ENCODE results near the gene TXNDC17.
"Not testable (repeated sequence)": the region's sequence is repeated elsewhere in the genome, so short reads cannot be mapped to it uniquely, and the experiment has no call there.

Gene TXNDC17

DNA sequence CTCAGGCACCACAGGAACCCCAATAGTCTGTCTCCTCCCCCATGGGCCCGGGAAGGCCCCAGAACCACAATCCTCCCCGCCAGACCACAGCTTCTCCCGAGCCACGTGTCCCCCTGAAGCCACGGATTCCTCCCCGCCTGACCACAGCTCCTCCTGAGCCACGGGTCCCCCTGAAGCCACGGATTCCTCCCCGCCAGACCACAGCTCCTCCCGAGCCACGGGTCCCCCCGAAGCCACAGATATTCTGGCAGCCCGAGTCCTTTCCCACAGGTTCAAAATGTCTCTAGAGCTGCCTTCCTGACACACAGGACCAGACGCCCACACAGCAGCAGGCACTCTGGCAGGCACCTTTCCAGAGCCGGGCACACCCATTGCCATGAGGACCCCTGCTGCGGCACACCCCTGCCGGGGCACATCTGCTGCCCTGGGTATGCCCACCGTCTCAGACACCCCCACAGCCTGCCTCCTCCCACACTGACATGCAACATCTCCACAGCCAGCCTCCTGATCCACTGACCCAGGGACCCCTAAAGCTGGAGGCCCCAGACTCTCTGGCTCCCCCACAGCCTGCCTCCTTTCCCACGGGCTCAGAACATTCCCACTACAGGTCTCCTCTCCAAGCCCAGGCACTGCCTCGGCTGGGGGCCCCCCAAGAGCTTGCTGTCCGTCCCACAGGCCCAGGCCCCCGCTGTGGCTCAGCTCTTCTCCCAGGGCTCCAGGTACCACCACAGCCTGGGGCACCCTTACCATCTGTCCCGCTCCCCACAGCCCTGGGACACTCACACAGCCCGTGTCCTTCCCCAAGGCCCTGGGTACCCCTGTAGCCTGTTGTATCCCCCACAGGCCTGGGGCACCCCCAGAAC, 2.6 kb upstream of the TXNDC17 start:
- DNase-seq: no peak

DNA sequence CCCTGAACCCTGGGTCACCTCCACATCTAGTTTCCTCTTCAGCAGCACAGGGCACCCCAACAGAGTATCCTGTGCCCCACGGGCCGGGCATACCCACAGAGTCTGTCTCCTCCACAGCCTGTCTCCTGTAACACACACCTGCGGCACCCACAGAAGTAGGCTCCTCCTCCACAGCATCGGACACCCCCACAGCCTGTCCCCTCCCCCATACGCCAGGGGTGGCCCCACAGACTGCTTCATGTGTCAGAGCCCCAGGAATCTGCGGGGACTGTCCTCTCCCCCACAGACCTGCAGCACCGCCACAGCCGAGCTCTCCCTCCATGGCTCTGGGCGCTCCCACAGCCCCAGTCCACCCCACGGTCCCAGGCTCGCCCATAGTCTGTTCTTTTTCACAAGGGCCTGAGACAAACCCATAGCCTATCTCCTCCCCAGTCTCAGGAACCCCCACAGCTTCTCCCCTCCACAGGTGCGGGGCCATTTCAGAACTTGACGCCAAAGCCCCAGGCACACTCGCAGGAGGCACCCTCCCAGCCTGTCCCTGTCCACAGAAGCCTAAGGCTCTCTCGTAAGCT, 1.8 kb upstream of the TXNDC17 start:
- no peak for DNase-seq

DNA sequence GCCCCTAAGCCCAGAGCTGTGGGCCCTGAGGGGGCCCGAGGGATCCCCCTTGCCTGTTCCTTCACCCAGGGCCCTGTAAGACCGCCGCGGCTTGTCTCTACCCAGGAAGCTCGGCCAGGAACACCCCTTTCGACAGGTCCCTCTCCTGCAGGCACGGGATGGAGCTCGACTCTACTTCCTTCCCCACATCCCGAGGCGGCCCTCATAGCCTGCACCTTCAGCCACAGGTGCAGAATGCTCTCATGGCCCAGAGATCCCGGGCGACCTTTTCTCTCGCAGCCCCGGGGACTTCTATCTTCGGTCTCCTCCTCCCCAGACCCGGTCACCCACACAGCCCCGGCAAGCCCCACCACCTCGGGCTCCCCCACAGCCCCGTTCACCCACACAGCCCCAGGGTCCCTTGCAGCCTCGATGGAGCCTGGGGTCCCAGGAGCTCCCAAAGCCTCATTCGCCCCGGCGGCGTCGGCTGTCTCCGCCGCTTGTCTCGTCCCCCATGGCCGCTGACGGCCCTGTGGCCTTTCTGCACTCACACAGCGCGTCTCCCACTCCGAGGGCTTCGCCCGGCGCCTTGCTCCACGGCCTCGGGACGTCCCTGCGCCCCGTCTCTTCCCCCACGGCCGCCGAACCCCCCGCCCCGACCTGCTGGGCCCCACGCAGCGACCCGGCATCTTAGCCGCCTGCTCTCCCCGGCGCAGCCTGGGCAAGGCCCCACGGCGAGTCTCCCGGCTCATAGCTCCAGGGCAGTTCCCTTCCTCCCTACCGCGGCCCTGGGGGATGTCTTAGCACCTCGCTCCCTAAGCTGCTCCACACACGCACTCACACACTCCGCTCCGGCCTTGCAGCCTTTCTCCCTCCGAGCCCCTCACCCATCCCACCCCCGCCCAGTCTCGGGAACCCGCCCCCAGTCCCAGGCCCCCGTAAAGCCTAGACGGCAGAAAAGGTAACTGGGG, 999 bp upstream of the TXNDC17 start:
- DNase-seq: peak; percentile 52

DNA sequence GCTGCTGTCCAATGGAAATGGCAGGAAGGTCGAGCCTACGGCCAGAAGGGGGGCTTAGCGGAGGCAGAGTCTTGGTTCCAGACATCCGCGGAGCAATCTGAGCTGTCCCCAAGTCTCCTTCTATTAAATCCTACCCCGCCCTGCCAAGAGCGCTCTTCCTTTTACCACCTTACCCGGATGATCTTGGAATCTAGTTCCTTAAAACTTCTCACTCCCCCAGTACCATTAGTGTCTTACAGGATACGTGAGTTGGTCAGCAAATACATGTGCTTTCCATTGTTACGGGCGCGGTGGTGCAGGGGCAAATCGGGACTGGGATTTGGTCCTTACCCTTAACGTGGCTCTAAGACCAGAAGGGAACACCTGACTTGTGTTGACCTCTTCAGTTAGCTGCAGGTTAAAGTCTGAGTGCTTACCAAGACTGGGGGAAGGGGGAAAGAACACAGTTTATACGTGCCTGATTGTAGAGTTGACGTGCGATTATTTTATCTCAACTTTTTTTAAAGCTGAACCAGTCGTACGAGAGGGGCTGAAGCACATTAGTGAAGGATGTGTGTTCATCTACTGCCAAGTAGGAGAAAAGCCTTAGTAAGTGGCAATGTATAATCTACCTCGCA, 495 bp downstream of the TXNDC17 start:
- DNase-seq: no peak

DNA sequence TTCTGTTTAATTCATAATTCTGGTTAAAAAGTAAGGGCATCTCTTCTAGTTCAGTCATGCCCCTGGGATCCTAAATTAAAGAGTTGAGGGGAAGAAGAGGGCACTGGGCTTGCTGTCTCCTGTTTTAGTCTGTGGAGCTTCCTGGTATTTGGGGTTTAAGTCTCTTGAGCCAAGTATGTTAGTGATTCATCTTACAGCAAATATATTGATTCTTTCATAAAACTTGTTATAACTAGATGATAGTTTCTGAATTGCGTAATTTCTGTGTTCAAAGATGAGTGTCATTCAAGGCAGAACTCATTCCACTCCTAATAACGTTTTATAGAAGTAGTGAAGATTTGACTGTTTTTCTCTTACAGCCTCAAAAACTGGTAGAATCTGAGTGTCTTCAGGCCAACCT, 1.7 kb downstream of the TXNDC17 start:
- DNase-seq: no peak

DNA sequence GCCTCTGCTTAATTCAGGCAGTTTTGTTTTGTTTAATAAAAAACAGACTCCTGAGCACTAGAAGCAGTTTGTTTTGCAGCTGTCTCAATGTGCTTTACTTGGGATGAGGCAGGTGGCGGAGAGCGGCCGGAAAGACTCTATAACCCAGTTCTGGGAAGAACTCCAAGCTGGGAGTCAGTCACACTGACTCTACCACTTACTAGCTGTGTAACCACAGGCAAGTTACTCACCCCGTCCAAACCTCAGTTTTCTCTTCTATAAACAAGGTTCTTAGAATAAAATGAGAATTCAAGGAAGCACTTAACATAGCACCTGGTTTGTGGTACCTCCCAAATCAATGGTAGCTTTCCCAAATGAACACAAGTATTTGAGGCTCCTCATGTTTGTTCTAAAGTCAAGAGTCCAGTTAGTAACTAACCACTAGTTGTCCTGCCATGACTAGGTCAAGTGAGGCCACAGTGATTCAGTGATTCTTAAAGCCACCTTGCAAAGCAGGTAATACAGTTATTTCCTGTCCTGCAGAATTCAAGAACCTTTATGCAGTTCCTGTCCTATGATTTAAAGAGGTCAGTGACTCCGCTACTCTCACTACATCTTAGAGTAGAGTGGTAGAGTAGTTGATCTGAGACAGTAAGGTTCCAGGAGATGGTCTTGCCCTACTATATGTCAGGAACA, 2.7 kb downstream of the TXNDC17 start:
- DNase-seq: no peak

DNA sequence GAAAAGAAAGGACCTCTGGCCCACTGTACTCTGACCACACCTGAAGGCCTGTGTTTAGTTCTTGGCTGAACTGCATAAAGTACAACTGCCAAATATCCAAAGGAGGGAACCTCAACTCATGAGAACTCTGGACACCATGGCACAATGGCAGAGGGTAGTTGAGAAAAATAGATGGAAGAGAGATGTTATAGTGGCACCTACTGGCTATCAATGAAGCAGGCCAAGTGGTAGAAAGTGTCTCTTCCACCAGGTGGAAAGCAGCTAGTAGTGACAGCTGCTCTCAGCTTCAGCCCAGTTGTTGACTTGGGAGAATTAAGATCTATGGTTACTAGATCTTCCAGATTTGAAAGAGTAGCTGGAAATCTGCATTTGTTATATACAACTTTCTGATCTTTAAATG, 7.3 kb downstream of the TXNDC17 start:
- no peak for DNase-seq

DNA sequence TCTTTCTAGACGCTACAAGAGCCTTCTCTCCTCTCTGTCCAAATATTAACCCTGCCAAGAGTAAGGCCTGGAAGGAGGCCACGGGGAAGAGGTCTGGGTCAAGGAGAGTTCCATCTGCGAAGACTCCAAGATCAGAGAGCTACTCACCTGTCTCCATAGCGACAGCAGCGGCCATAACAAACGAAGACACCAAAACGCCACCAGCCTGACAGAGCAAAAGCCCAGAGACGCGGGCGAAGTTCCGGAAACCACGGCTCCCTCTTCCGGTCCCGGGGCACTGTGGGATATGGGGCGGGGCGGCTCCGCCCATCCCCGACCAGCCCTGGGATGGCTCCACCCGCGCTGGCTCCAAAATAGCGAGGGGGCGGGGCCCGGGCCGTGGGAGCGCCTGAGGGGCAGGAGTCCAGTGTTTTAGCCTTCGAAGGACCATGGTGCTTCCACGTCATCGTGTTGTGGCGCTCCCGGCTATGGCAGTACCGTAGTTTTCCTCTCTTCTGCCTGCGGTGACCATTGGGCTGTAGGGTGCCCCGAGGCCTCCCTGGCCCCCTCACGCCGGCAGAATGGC, 10.6 kb downstream of the TXNDC17 start, which contains the start of the genes C17orf100 and MED31:
TSS of gene C17orf100 (plus strand) at position 409 of the 565 bp plus-strand sequence. CDS start at position 561, 152 bp downstream.
TSS of gene MED31 (minus strand) at position 252 of the 565 bp plus-strand sequence. CDS start at position 175, 77 bp downstream.
- DNase-seq: peak; percentile 97

DNA sequence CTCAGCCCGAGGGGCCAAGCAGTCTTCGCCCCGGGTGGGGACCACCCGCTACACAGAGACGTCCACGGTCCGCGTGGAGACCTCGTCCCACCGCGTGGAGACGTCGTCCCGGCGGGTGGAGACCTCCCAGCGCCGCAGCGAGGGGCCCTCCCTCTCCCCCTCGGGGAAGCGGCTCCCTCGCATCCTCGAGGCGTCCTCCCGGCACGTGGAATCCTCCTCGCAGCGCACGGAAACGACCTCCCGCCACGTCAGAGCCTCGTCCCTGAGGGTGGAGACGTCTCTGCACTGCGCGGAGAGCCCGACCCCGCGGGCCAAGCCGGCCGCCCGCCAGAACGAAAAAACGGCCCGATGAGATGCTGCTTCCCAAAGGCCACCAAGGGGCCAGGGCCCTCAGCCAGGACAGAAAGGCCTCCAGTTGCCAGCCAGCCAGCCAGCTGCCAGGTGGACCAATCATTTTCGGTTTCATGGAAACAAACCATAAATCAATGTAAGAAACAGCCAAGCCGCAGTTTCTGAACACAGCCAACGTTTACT, 11.1 kb downstream of the TXNDC17 start:
- peak; percentile 58 for DNase-seq

DNA sequence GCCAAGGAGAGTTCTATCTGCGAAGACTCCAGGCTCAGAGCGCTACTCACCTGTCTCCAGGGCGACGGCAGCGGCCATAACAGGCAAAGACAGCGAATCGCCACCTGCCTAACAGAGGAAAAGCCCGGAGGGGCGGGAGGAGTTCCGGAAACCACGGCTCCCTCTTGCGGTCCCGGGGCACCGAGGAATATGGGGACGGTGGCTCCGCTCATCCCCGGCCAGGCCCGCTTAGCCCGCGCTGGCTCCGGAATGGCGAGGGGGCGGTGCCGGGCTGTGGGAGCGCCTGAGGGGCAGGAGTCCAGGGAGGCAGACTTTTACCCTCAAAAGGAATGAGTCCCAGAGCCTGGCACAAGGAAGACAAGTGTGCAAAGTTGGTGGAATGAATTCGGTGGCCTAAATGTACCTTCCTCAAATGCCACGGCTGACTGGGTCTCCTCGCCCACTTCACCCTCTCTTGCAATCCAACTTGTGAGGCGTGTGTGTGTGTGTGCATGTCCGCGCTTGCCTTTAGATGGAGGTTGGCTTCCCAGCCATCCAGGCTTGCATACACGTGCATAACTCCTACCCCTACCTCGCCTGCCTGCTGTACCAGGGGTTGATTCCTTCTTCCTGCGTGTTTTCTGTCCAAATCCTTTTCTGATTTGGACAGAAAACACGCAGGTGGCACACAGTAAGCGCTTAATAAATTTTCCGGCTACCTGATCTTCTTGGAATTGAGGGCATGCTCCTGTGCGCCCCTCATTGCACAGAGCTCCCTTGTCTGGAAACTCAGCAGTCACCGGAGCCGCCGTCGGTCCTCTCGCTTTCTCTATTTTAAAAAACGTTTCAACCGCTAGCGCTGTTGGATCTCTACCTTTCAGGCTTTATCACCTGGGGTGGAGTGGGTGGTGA, 14.2 kb downstream of the TXNDC17 start:
- DNase-seq: no peak

DNA sequence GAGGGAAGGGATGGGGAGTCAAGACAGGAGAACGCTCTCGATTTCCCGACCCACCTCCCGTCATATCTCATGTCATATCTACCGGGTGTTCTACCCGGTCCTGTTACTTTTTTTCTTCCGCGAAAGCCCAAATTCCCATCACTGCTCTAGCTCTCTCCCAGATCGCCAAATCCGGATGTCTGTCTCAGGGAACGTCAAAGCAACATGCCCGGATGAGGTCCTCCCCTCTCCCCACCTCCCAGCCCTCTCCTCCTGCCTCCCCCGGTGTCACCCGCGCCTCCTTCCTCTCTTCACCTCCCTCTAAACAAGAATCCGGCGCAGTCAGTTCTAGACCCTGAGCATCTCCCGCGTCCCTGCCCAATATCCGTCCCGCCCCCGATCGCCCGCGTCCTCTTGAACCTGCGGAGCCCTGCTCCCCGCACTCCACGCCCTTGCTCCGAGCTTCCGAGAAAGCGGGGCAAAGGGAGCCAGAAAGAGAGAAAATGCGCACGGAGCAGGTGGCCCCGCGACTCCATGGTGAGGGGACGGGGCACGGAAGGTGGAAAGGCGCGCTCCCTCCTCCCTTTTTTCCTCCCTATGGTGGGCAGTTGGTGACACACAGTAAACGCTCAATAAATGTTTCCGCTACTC, 15.0 kb downstream of the TXNDC17 start:
- DNase-seq: not testable (repeated sequence)

DNA sequence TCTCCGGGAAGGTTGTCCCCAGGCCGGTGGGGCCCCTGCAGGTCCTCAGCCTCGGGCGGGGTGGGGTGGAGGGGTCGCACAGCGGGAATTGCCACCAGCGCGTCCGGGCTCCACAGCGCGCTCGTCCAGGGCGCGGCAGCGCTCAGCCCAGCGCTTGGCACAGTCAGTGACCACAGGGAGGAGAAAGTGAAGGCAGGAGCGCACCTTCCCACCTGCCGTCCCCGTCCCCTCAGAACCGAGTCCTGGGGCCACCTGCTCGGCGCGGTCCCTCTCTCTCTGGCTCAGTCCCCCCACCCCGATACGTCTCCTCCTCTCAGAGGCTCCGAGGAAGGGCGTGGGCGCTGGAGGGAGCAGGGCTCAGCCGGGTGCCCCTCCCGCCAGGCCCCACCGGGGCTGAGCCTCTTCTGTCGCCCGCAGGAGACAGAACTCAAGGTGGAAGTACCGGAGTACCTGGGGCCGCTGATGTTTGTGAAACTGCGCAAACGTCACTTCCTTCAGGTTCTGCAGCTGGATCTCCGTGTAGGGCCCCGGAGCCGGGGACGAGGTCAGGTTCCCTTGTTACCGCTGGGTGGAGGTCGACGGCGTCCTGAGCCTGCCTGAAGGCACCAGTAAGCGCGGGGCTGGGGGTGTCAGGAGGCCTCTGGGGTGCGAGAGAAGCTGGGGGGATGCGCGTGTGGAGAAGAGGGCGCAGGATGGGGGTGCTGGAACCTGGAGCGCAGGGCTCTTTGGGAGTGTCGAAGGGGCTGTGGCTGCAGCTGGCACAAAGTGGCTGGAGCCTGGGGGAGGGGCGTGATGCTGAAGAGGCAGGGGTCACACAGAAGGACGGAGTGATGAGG, 16.2 kb downstream of the TXNDC17 start:
- DNase-seq: peak; percentile 76

DNA sequence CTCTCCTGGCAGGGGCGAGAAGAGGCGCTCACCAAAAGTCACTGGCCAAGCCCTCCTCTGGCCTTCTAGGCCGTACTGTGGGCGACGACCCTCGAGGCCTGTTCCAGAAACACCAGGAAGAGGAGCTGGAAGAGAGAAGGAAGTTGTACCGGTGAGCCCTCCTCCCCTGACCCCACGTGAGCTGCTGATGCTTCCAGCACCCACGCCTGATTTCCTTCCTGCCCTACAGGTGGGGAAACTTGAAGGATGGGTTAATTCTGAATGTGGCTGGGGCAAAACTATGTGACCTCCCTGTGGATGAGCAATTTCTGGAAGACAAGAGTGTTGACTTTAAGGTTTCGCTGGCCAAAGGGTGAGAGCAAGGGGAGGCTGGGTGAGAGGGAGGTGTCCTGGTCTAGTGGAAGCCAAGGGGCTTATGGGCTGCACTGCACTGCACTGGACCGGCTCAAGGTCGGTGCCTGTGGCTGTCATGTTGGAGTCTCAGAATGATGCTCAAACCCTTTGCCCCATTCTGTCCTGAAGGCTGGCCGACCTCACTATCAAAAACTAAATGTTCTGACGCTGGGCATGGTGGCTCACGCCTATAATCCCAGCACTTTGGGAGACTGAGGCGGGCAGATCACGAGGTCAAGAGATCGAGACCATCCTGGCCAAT, 16.9 kb downstream of the TXNDC17 start:
- DNase-seq: no peak

DNA sequence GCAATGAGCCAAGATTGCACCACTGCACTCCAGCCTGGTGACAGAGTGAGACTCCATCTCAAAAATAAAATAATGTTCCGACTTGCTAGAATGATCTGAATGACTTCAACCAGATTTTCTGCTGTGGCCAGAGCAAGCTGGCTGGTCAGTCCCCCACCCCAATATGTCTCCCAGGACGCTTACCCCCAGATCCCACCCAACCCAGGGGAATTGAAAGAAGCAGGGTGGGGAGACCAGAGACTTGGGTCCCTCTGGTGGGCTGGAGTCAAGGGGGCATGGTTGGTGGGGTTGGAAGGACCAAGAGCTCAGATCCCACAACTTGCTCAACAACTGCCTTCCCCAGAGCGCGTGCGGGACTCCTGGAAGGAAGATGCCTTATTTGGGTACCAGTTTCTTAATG, 17.6 kb downstream of the TXNDC17 start:
- not testable (repeated sequence) for DNase-seq

DNA sequence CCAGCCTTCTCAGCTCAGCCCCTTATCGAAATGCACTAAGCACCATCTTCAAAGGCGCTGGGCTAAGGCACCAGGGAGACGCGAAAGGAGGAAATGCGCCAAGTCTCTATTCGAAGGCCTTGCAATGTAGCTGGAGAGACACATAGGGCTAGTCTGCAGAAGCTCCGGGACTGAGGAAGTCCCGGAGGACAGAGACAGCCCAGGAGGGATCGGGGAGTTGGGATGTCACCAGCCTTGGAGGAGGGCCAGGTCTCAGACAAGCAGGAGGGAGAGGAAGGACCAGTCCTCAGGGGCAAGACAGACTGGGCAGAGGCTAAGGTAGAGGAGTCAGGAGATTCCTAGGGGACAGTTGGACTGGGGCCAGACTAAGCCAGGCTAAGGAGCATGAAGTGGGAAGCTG, 19.2 kb downstream of the TXNDC17 start:
- DNase-seq: no peak

DNA sequence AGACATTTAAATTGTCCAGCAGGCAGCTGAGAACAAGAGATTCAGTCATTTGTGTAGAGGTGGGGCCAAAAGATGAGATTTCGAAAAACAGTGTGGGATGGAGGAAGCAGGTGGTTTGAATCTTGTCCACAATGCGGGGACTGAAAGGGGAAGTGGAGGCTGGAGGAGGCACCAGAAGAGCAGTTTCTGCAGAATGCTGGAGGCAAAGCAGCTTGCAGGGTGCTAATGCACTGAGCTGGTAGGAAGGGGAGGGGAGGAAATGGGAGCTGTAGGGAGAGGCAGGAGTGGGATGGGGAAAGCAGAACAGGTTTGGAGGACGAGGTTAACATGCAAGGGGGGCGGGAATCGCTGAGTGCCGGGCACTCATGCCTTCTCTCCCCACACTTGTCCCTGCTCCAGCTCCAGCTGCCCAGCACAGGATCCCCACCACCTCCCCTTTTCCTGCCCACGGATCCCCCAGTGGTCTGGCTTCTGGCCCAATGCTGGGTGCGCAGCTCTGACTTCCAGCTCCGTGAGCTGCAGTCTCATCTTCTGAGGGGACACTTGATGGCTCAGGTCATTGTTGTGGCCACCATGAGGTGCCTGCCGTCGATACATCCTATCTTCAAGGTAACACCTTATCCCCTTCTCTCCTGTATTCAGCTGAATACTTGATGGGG, 20.1 kb downstream of the TXNDC17 start:
- no peak for DNase-seq

DNA sequence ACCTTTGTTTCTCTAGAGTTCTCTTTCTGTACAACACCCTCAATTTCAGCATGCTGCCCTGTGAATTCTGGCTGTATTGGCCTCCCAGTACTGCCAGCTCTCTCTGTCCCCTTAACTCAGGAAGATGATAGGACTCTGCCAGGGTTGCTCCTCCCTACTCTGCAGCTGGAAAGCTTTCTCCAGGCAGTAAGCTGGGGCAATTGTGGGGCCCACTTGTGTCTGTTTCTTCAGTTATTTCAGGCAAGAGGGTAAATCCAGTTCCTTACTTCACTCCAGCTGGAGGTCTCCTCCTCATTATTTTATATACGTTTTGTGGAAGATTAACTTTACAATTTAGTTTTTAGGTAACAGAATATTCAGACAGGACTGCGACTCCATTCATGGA, 20.6 kb downstream of the TXNDC17 start:
- DNase-seq: no peak

DNA sequence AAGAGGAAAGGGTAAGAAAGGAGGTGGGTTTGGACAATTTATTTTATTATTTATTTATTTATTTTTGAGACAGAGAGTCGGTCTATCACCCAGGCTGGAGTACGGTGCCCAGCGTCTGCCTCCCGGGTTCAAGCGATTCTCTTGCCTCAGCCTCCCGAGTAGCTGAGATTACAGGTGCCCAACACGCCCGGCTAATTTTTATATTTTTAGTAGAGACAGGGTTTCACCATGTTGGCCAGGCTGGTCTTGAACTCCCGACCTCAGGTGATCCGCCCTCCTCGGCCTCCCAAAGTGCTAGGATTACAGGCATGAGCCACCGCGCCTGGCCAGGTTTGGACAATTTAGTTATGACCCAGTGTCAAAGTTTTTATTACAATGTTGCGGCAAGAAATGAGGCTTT, 22.3 kb downstream of the TXNDC17 start:
- not testable (repeated sequence) for DNase-seq

Data from activated CD4-positive, alpha-beta T cell treated with anti-CD3 and anti-CD28 coated beads for 48 hours (primary cell).